IMR-90 (cell line): Measurements from ENCODE around the gene CYP4X1. TPM values are rescaled to one million over a fixed set of nuclear protein-coding genes. Genes with fewer than 3 reads are reported as not detected.

Source experiments
- ATAC-seq: fragments of 200-7000 bp; cut with Tn5 transposase; 2 replicates; pipeline ENCODE4 v1.9.1; 2020; ENCODE audit warnings: low read depth, mild to moderate bottlenecking, moderate library complexity
- BruUV-seq: library from RNA; stranded (reverse); fragments of 400-500 nt; replicated peaks from 2 replicates; lab custom pipeline; 2021; lab: Mats Ljungman, UMichigan
- CTCF ChIA-PET: fragments of 300-600 bp; formaldehyde crosslinking; extraction: SDS; loops from one replicate; lab custom pipeline; 2021; ENCODE audit warnings: antibody characterized with exemption; lab: Yijun Ruan, JAX
- POLR2A ChIA-PET: fragments of 300-600 bp; sonication (Branson Sonifier 250); formaldehyde crosslinking; loops from one replicate; lab custom pipeline; 2022; ENCODE audit warnings: antibody characterized with exemption; ENCODE audit not compliant: unreplicated experiment; lab: Charles Lee
- DNase-seq: peaks from one replicate; pipeline ENCODE4 v3.0.0; 2013
- H2AFZ ChIP-seq: replicated peaks from 2 replicates; pipeline ENCODE3; 2013; ENCODE audit warnings: low read length, mild to moderate bottlenecking; ENCODE audit not compliant: poor library complexity
- H2AK5ac ChIP-seq: 2 replicates; pipeline ENCODE4 v1.6.1; 2013; ENCODE audit warnings: low read depth, low read length, inconsistent platforms
- H2AK9ac ChIP-seq: replicated peaks from 2 replicates; pipeline ENCODE3; 2013; ENCODE audit warnings: mild to moderate bottlenecking, low read depth, low read length, moderate library complexity; ENCODE audit not compliant: poor library complexity
- H2BK120ac ChIP-seq: 2 replicates; pipeline ENCODE4 v1.6.1; 2013; ENCODE audit warnings: low read depth, low read length, inconsistent platforms
- H2BK15ac ChIP-seq: 3 replicates; pipeline ENCODE4 v1.6.1; 2013; ENCODE audit warnings: low read depth, low read length, inconsistent platforms
- H2BK20ac ChIP-seq: 2 replicates; pipeline ENCODE4 v1.6.1; 2013; ENCODE audit warnings: low read depth, mild to moderate bottlenecking, inconsistent platforms, low read length, moderate library complexity
- H2BK5ac ChIP-seq: 2 replicates; pipeline ENCODE4 v1.6.1; 2013; ENCODE audit warnings: mild to moderate bottlenecking, low read depth, low read length, inconsistent platforms; ENCODE audit not compliant: poor library complexity, severe bottlenecking
- H3K14ac ChIP-seq: replicated peaks from 2 replicates; pipeline ENCODE4 v1.6.1; 2013; ENCODE audit warnings: low read depth, low read length, inconsistent platforms
- H3K18ac ChIP-seq: 2 replicates; pipeline ENCODE4 v1.6.1; 2013; ENCODE audit warnings: low read depth, low read length, control low read depth
- H3K23ac ChIP-seq: 2 replicates; pipeline ENCODE4 v1.6.1; 2013; ENCODE audit warnings: low read depth, low read length, inconsistent platforms
- H3K27ac ChIP-seq: 2 replicates; pipeline ENCODE4 v1.5.1; 2013; ENCODE audit warnings: mild to moderate bottlenecking, control low read depth, low read length; ENCODE audit not compliant: insufficient read depth
- H3K27me3 ChIP-seq: 2 replicates; pipeline ENCODE4 v1.6.1; 2013; ENCODE audit warnings: low read length; ENCODE audit not compliant: control insufficient read depth, insufficient read depth
- H3K36me3 ChIP-seq: 2 replicates; pipeline ENCODE4 v1.6.1; 2013; ENCODE audit warnings: low read length, mixed read lengths; ENCODE audit not compliant: control insufficient read depth, insufficient read depth
- H3K4ac ChIP-seq: 2 replicates; pipeline ENCODE4 v1.6.1; 2013; ENCODE audit warnings: low read depth, low read length, inconsistent platforms
- H3K4me1 ChIP-seq: 2 replicates; pipeline ENCODE4 v1.6.1; 2013; ENCODE audit warnings: low read length, mixed read lengths; ENCODE audit not compliant: control insufficient read depth, insufficient read depth
- H3K4me2 ChIP-seq: 2 replicates; pipeline ENCODE4 v1.6.1; 2013; ENCODE audit warnings: low read depth, mild to moderate bottlenecking, control low read depth, low read length, moderate library complexity
- H3K4me3 ChIP-seq: 2 replicates; pipeline ENCODE4 v1.5.1; 2013; ENCODE audit warnings: low read depth, mild to moderate bottlenecking, control low read depth, low read length, moderate library complexity; ENCODE audit not compliant: insufficient read depth
- H3K56ac ChIP-seq: 2 replicates; pipeline ENCODE4 v1.6.1; 2013; ENCODE audit warnings: low read length, inconsistent platforms; ENCODE audit not compliant: insufficient read depth; ENCODE audit errors: extremely low read depth
- H3K79me1 ChIP-seq, 2 experiments: 2 replicates each; pipeline ENCODE4 v1.6.1; 2013; ENCODE audit warnings: low read length in 2 of 2, inconsistent platforms in 1 of 2, low read depth in 1 of 2
- H3K9ac ChIP-seq: 2 replicates; pipeline ENCODE4 v1.6.1; 2013; ENCODE audit warnings: low read depth, low read length, control low read depth
- H3K9me1 ChIP-seq: 2 replicates; pipeline ENCODE4 v1.6.1; 2013; ENCODE audit warnings: low read length, inconsistent platforms; ENCODE audit not compliant: insufficient read depth
- H3K9me3 ChIP-seq: 2 replicates; pipeline ENCODE4 v1.6.1; 2013; ENCODE audit warnings: low read length; ENCODE audit not compliant: control insufficient read depth, insufficient read depth
- H4K20me1 ChIP-seq: 2 replicates; pipeline ENCODE4 v1.6.1; 2013; ENCODE audit warnings: low read length, inconsistent platforms; ENCODE audit not compliant: insufficient read depth
- H4K5ac ChIP-seq: 2 replicates; pipeline ENCODE4 v1.6.1; 2013; ENCODE audit warnings: mild to moderate bottlenecking, low read depth, low read length, control low read depth
- H4K8ac ChIP-seq, 2 experiments: 2 replicates each; pipeline ENCODE4 v1.6.1; 2013; ENCODE audit warnings: low read depth in 2 of 2, low read length in 2 of 2, control low read depth in 1 of 2, inconsistent platforms in 1 of 2
- H4K91ac ChIP-seq: 2 replicates; pipeline ENCODE4 v1.6.1; 2013; ENCODE audit warnings: low read depth, low read length, inconsistent platforms; ENCODE audit not compliant: insufficient read depth
- BHLHE40 ChIP-seq: fragments of 150-350 bp; IDR thresholded peaks from 2 replicates; pipeline ENCODE4 v1.6.1; 2016; ENCODE audit warnings: mild to moderate bottlenecking, low read depth, low read length
- CEBPB ChIP-seq: IDR thresholded peaks from 2 replicates; pipeline ENCODE4 v1.6.1; 2012; ENCODE audit warnings: low read depth, low read length, improper control_type of control experiment
- FOS ChIP-seq: fragments of 150-350 bp; IDR thresholded peaks from 2 replicates; pipeline ENCODE4 v1.6.1; 2016; ENCODE audit warnings: low read depth, low read length
- MAZ ChIP-seq: IDR thresholded peaks from 2 replicates; pipeline ENCODE4 v1.6.1; 2012; ENCODE audit warnings: low read depth, mild to moderate bottlenecking, low read length, improper control_type of control experiment, moderate library complexity, borderline replicate concordance
- MXI1 ChIP-seq: IDR thresholded peaks from 2 replicates; pipeline ENCODE4 v1.6.1; 2012; ENCODE audit warnings: low read depth, mild to moderate bottlenecking, low read length, moderate library complexity, borderline replicate concordance
- NFE2L2 ChIP-seq: fragments of 150-350 bp; IDR thresholded peaks from 2 replicates; pipeline ENCODE4 v1.6.1; 2016; ENCODE audit warnings: low read depth, mild to moderate bottlenecking, low read length
- POLR2A ChIP-seq: IDR thresholded peaks from 2 replicates; pipeline ENCODE4 v1.6.1; 2012; ENCODE audit warnings: mild to moderate bottlenecking, low read depth, low read length
- RAD21 ChIP-seq: IDR thresholded peaks from 2 replicates; pipeline ENCODE4 v1.6.1; 2012; ENCODE audit warnings: low read length, improper control_type of control experiment
- RCOR1 ChIP-seq: IDR thresholded peaks from 2 replicates; pipeline ENCODE4 v1.6.1; 2012; ENCODE audit warnings: mild to moderate bottlenecking, low read length, improper control_type of control experiment; ENCODE audit not compliant: insufficient replicate concordance
- SMC3 ChIP-seq: fragments of 150-350 bp; IDR thresholded peaks from 2 replicates; pipeline ENCODE4 v1.6.1; 2016; ENCODE audit warnings: low read depth, mild to moderate bottlenecking, antibody characterized with exemption, low read length, moderate library complexity
- USF2 ChIP-seq: fragments of 150-350 bp; IDR thresholded peaks from 2 replicates; pipeline ENCODE4 v1.6.1; 2017; ENCODE audit warnings: mild to moderate bottlenecking, antibody characterized with exemption, low read length, low read depth
- WGBS, 2 experiments: methylation state at CpG; one replicate each; pipeline versions ENCODE4 v1.1.5 to v1.1.7; 2013; ENCODE audit warnings: missing lambda C conversion rate in 2 of 2; ENCODE audit not compliant: insufficient read length in 1 of 2; ENCODE audit errors: extremely low coverage in 2 of 2; 5-methylcytosine and 5-hydroxymethylcytosine counted together
- dilution Hi-C: fragments of 300-500 bp; cut with HindIII; formaldehyde crosslinking; loops from one replicate; pipeline ENCODE4 v1.14.3; 2018; ENCODE audit warnings: low sequenced_read_pairs; ENCODE audit not compliant: unreplicated experiment
- in situ Hi-C: fragments of 300-500 bp; cut with MboI; formaldehyde crosslinking; loops from 3 replicates; pipeline ENCODE4 v1.14.3; 2019; ENCODE audit warnings: low sequenced_read_pairs, inconsistent platforms, mixed read lengths
- intact Hi-C: fragments of 100-400 bp; cut with micrococcal nuclease; formaldehyde crosslinking; loops from 2 replicates; pipeline ENCODE4 v1.10.0; 2022
- polyA plus RNA-seq, 3 experiments: library from polyadenylated mRNA; depleted of rRNA; stranded (reverse); fragments of >200 nt; gene quantifications; 2 replicates each; pipeline ENCODE4 v1.2.3, GENCODE V29; 2012; ENCODE audit warnings: low replicate concordance in 1 of 3
- total RNA-seq: library from RNA; depleted of rRNA; stranded (reverse); fragments of >200 nt; gene quantifications from 2 replicates; pipeline ENCODE4 v1.2.3, GENCODE V29; 2012

The CYP4X1 gene
- total and polyA plus RNA-seq, 2 of the 4 experiments (the other 2 are of a cell fraction) = not detected

- no peak overlapping the region for H3K18ac ChIP-seq
- no peak overlapping the region for H3K4ac ChIP-seq
- H3K9me3 ChIP-seq = no peaks in the 10 kb centered on the region
- ATAC-seq (no peak), DNase-seq (no peak)
- H3K9ac ChIP-seq = no peak overlapping the region
- H3K27ac ChIP-seq = no peak overlapping the region
- no peak overlapping the region for H3K4me2 ChIP-seq
- no peak overlapping the region for H2BK15ac ChIP-seq
- TF ChIP-seq MXI1 (no peak), BHLHE40 (no peak), RAD21 (no peak), SMC3 (no peak), FOS (no peak), NFE2L2 (no peak), POLR2A (no peak), RCOR1 (no peak), USF2 (no peak), MAZ (no peak), CEBPB (no peak)
- no peaks in the 10 kb centered on the region for H3K36me3 ChIP-seq
- in situ Hi-C loops = no loop called here
- H2AK9ac ChIP-seq = no peak overlapping the region
- H2BK20ac ChIP-seq = no peak overlapping the region
- no CpG with 5 or more reads among the region's 3 CpGs for WGBS, 2 experiments
- no peak overlapping the region for H3K23ac ChIP-seq
- no peak overlapping the region for H2AK5ac ChIP-seq
- H3K79me1 ChIP-seq = no peaks in the 10 kb centered on the region
- no peaks in the 10 kb centered on the region for H3K4me1 ChIP-seq
- ChIA-PET POLR2A (no interaction called here), CTCF (no interaction called here)
- intact Hi-C loops = no loop called here
- no peak overlapping the region for H2BK5ac ChIP-seq
- H3K9me1 ChIP-seq = no peaks in the 10 kb centered on the region
- no peaks in the 10 kb centered on the region for H4K20me1 ChIP-seq
- no peak overlapping the region for H3K56ac ChIP-seq
- H3K4me3 ChIP-seq = no peak overlapping the region
- dilution Hi-C loops = no loop called here
- no peak overlapping the region for H3K14ac ChIP-seq
- H2BK120ac ChIP-seq = no peak overlapping the region
- H4K91ac ChIP-seq = no peak overlapping the region
- H4K8ac ChIP-seq = no peak overlapping the region
- H3K27me3 ChIP-seq = no peaks in the 10 kb centered on the region
- no peak overlapping the region for H2AFZ ChIP-seq
- no peak overlapping the region for H4K5ac ChIP-seq
- no TSS peak for BruUV-seq
These were observed 8.1 kb downstream of the CYP4X1 start for GRCh38 chr1:47031585-47031984.
